Smooth muscle cell (in vitro differentiated cells): Measurements from ENCODE around the gene PIGU. TPM values are rescaled to one million over a fixed set of nuclear protein-coding genes. Genes with fewer than 3 reads are reported as not detected.

ENCODE experiments used
- DNase-seq: peaks from one replicate; lab custom pipeline; 2025; ENCODE audit not compliant: unreplicated experiment; lab: John Stamatoyannopoulos, UW
- H2AFZ ChIP-seq: fragments of 200-600 bp; sonication (generic); 2 replicates; pipeline ENCODE4 v1.6.0; 2016; ENCODE audit warnings: antibody characterized with exemption, low read depth, mild to moderate bottlenecking
- H3F3A ChIP-seq: fragments of 200-600 bp; sonication (generic); 2 replicates; pipeline ENCODE4 v1.6.0; 2017; ENCODE audit warnings: antibody characterized with exemption, low read depth
- H3K27ac ChIP-seq: fragments of 200-600 bp; sonication (generic); 2 replicates; pipeline ENCODE4 v1.5.1; 2016; ENCODE audit warnings: low read depth, mild to moderate bottlenecking
- H3K27me3 ChIP-seq: fragments of 200-600 bp; sonication (generic); 2 replicates; pipeline ENCODE4 v1.6.1; 2016; ENCODE audit warnings: low read depth, mild to moderate bottlenecking
- H3K36me3 ChIP-seq: fragments of 200-600 bp; sonication (generic); 2 replicates; pipeline ENCODE4 v1.5.1; 2016; ENCODE audit warnings: low read depth
- H3K4me1 ChIP-seq: fragments of 200-600 bp; sonication (generic); 2 replicates; pipeline ENCODE4 v1.5.1; 2016; ENCODE audit warnings: low read depth
- H3K4me2 ChIP-seq: fragments of 200-600 bp; sonication (generic); 2 replicates; pipeline ENCODE4 v1.6.0; 2016; ENCODE audit warnings: mild to moderate bottlenecking
- H3K4me3 ChIP-seq: fragments of 200-600 bp; sonication (generic); 2 replicates; pipeline ENCODE4 v1.5.1; 2016; ENCODE audit warnings: mild to moderate bottlenecking
- H3K79me2 ChIP-seq: fragments of 200-600 bp; sonication (generic); 2 replicates; pipeline ENCODE4 v1.6.0; 2016; ENCODE audit warnings: low read depth, mild to moderate bottlenecking
- H3K9ac ChIP-seq: fragments of 200-600 bp; sonication (generic); 2 replicates; pipeline ENCODE4 v1.6.0; 2016; ENCODE audit warnings: low read depth
- H3K9me3 ChIP-seq: fragments of 200-600 bp; sonication (generic); replicated peaks from 2 replicates; pipeline ENCODE4 v1.5.1; 2016; ENCODE audit warnings: low read depth
- H4K20me1 ChIP-seq: fragments of 200-600 bp; sonication (generic); 2 replicates; pipeline ENCODE4 v1.6.0; 2016; ENCODE audit warnings: low read depth
- CTCF ChIP-seq: fragments of 200-600 bp; sonication (generic); IDR thresholded peaks from 2 replicates; pipeline ENCODE4 v1.5.1; 2017; ENCODE audit warnings: borderline replicate concordance, mild to moderate bottlenecking, antibody characterized with exemption; ENCODE audit not compliant: insufficient read depth, poor library complexity, severe bottlenecking
- WGBS: methylation state at CpG from one replicate; pipeline ENCODE4 v1.1.7; 2016; ENCODE audit warnings: low lambda C conversion rate; 5-methylcytosine and 5-hydroxymethylcytosine counted together
- polyA plus RNA-seq: library from polyadenylated mRNA; unstranded; fragments of >200 nt; fragmentation: Nextera tagmentation; extraction: Ambion mirVana; gene quantifications from 2 replicates; pipeline ENCODE4 v1.2.1, GENCODE V29; 2016
- total RNA-seq: library from RNA; depleted of rRNA; stranded (reverse); fragments of >200 nt; gene quantifications from 2 replicates; pipeline ENCODE4 v1.2.3, GENCODE V29; 2014

PIGU gene
- total and polyA plus RNA-seq, 2 experiments from 2014 or later = 46.5 to 50.2 TPM

GRCh38 chr20:34701405-34702085, 24.7 kb upstream of the PIGU start:
- no peak overlapping the region for H3K9ac ChIP-seq
- H3K4me2 ChIP-seq = no peak overlapping the region
- 84% methylated on average over 6 of the region's 6 CpGs for WGBS
- H3K36me3 ChIP-seq = no peaks in the 10 kb centered on the region
- no peak for DNase-seq
- no peak overlapping the region for H3K27ac ChIP-seq
- H3K4me1 ChIP-seq = peaks cover 6% of the 10 kb centered on the region
- peaks cover 16% of the 10 kb centered on the region for H4K20me1 ChIP-seq
- no peak for TF ChIP-seq CTCF
- H3K79me2 ChIP-seq = no peaks in the 10 kb centered on the region
- no peaks in the 10 kb centered on the region for H3K27me3 ChIP-seq
- H3K9me3 ChIP-seq = no peaks in the 10 kb centered on the region
- no peak overlapping the region for H3K4me3 ChIP-seq
- H3F3A ChIP-seq = no peaks in the 10 kb centered on the region
- no peak overlapping the region for H2AFZ ChIP-seq

GRCh38 chr20:34693414-34693813, 16.5 kb upstream of the PIGU start:
- WGBS = 93% methylated on average over 4 of the region's 4 CpGs
- Histone ChIP-seq H3K9me3 (no peaks in the 10 kb centered on the region), H3K4me3 (no peak overlapping the region), H2AFZ (no peak overlapping the region), H3F3A (no peaks in the 10 kb centered on the region), H3K4me1 (no peaks in the 10 kb centered on the region), H3K79me2 (no peaks in the 10 kb centered on the region), H3K9ac (no peak overlapping the region), H4K20me1 (no peaks in the 10 kb centered on the region), H3K27ac (no peak overlapping the region), H3K36me3 (no peaks in the 10 kb centered on the region), H3K4me2 (no peak overlapping the region), H3K27me3 (no peaks in the 10 kb centered on the region)
- TF ChIP-seq CTCF = no peak
- no peak for DNase-seq

- Histone ChIP-seq H3K4me1 (no peaks in the 10 kb centered on the region), H3F3A (no peaks in the 10 kb centered on the region), H3K27ac (no peak overlapping the region), H3K27me3 (no peaks in the 10 kb centered on the region), H4K20me1 (no peaks in the 10 kb centered on the region), H2AFZ (no peak overlapping the region), H3K9me3 (no peaks in the 10 kb centered on the region), H3K79me2 (no peaks in the 10 kb centered on the region), H3K9ac (no peak overlapping the region), H3K36me3 (no peaks in the 10 kb centered on the region), H3K4me2 (no peak overlapping the region), H3K4me3 (no peak overlapping the region)
- DNase-seq = no peak
- WGBS = 89% methylated on average over 3 of the region's 3 CpGs
- TF ChIP-seq CTCF = no peak
Measured at GRCh38 chr20:34691838-34692237, 14.9 kb upstream of the PIGU start.

- no peak for TF ChIP-seq CTCF
- H3F3A ChIP-seq = no peaks in the 10 kb centered on the region
- no peaks in the 10 kb centered on the region for H4K20me1 ChIP-seq
- H3K9ac ChIP-seq = no peak overlapping the region
- no peak overlapping the region for H3K4me3 ChIP-seq
- H2AFZ ChIP-seq = no peak overlapping the region
- no peak overlapping the region for H3K27ac ChIP-seq
- WGBS = 76% methylated on average over 2 of the region's 2 CpGs
- no peaks in the 10 kb centered on the region for H3K27me3 ChIP-seq
- no peaks in the 10 kb centered on the region for H3K4me1 ChIP-seq
- no peak for DNase-seq
- no peaks in the 10 kb centered on the region for H3K9me3 ChIP-seq
- H3K79me2 ChIP-seq = no peaks in the 10 kb centered on the region
- no peaks in the 10 kb centered on the region for H3K36me3 ChIP-seq
- H3K4me2 ChIP-seq = no peak overlapping the region
Measured at GRCh38 chr20:34689486-34689885, 12.6 kb upstream of the PIGU start.
